PC-9 (cell line): ENCODE measurements around the gene CENPB. TPM values are rescaled to one million over a fixed set of nuclear protein-coding genes. Genes with fewer than 3 reads are reported as not detected.

Source experiments
- BruUV-seq: library from RNA; stranded (reverse); fragments of 400-500 nt; replicated peaks from 2 replicates; lab custom pipeline; 2021; lab: Mats Ljungman, UMichigan
- CTCF ChIA-PET: fragments of 300-600 bp; sonication (Branson Sonifier 250); formaldehyde crosslinking; loops from one replicate; lab custom pipeline; 2022; ENCODE audit warnings: antibody characterized with exemption; lab: Charles Lee
- POLR2A ChIA-PET: fragments of 300-600 bp; sonication (Branson Sonifier 250); formaldehyde crosslinking; loops from one replicate; lab custom pipeline; 2022; ENCODE audit warnings: antibody characterized with exemption; ENCODE audit not compliant: unreplicated experiment; lab: Charles Lee
- DNase-seq, 2 experiments: peaks; one replicate each; pipeline versions ENCODE4 v3.0.0 to v3.0.0-alpha.2; 2015 to 2022; ENCODE audit warnings: mixed read lengths in 1 of 2
- H2AFZ ChIP-seq: fragments of 200-600 bp; sonication (generic); 2 replicates; pipeline ENCODE4 v1.8.1; 2017; ENCODE audit warnings: antibody characterized with exemption
- H3F3A ChIP-seq: fragments of 200-600 bp; sonication (generic); 2 replicates; pipeline ENCODE4 v1.8.1; 2017; ENCODE audit warnings: antibody characterized with exemption, mild to moderate bottlenecking, low read depth; ENCODE audit not compliant: insufficient read depth
- H3K27ac ChIP-seq: fragments of 200-600 bp; sonication (generic); 2 replicates; pipeline ENCODE4 v1.6.1; 2016; ENCODE audit warnings: mixed run types
- H3K27me3 ChIP-seq: fragments of 200-600 bp; sonication (generic); 2 replicates; pipeline ENCODE4 v1.6.1; 2016; ENCODE audit warnings: low read depth, mixed run types; ENCODE audit not compliant: insufficient read depth
- H3K36me3 ChIP-seq: fragments of 200-600 bp; sonication (generic); 2 replicates; pipeline ENCODE4 v1.6.1; 2016; ENCODE audit warnings: low read depth, mixed run types
- H3K4me1 ChIP-seq: fragments of 200-600 bp; sonication (generic); replicated peaks from 2 replicates; pipeline ENCODE4 v1.6.1; 2016; ENCODE audit warnings: mixed run types; ENCODE audit not compliant: insufficient read depth
- H3K4me2 ChIP-seq: fragments of 200-600 bp; sonication (generic); 2 replicates; pipeline ENCODE4 v1.6.1; 2017; ENCODE audit warnings: mixed run types
- H3K4me3 ChIP-seq: fragments of 200-600 bp; sonication (generic); 2 replicates; pipeline ENCODE4 v1.6.1; 2016; ENCODE audit warnings: mixed run types
- H3K79me2 ChIP-seq: fragments of 200-600 bp; sonication (generic); 2 replicates; pipeline ENCODE4 v1.6.1; 2017; ENCODE audit warnings: low read depth, mixed run types
- H3K9me2 ChIP-seq: fragments of 200-600 bp; sonication (generic); 2 replicates; pipeline ENCODE4 v1.8.1; 2017; ENCODE audit warnings: mild to moderate bottlenecking; ENCODE audit not compliant: insufficient read depth
- H3K9me3 ChIP-seq: fragments of 200-600 bp; sonication (generic); 2 replicates; pipeline ENCODE4 v1.8.1; 2016; ENCODE audit warnings: low read depth; ENCODE audit not compliant: insufficient read depth
- H4K20me1 ChIP-seq: fragments of 200-600 bp; sonication (generic); 2 replicates; pipeline ENCODE4 v1.8.1; 2017; ENCODE audit not compliant: insufficient read depth
- CTCF ChIP-seq: fragments of 200-600 bp; sonication (generic); conservative IDR thresholded peaks from 2 replicates; pipeline ENCODE4 v1.6.1; 2017; ENCODE audit warnings: mixed run types, antibody characterized with exemption, mild to moderate bottlenecking, moderate library complexity
- EZH2 ChIP-seq: fragments of 200-600 bp; sonication (generic); IDR thresholded peaks from 2 replicates; pipeline ENCODE4 v1.8.0; 2017; ENCODE audit warnings: antibody characterized with exemption, low read depth
- intact Hi-C: fragments of 100-400 bp; cut with micrococcal nuclease; formaldehyde crosslinking; loops from one replicate; pipeline ENCODE4 v1.10.0; 2022; ENCODE audit not compliant: unreplicated experiment
- total RNA-seq: library from RNA; stranded (reverse); gene quantifications from 2 replicates; pipeline ENCODE4 v1.2.3, GENCODE V29; 2021

Gene CENPB
- total RNA-seq, 1 experiment from 2014 or later, result 70.8 TPM

- peaks cover 16% of the 10 kb centered on the region for H3K79me2 ChIP-seq
- H3K4me3 ChIP-seq, result peak overlapping the region; percentile 95
- peak overlapping the region; percentile 99 for H3K4me2 ChIP-seq
- H3K9me3 ChIP-seq, result no peaks in the 10 kb centered on the region
- H4K20me1 ChIP-seq, result no peaks in the 10 kb centered on the region; the same call in 1 of the 2 replicates
- peaks cover 25% of the 10 kb centered on the region for H3K4me1 ChIP-seq
- no peaks in the 10 kb centered on the region for H3K27me3 ChIP-seq
- DNase-seq, result peak in 1 of 2 experiments; percentile 29
- ChIA-PET CTCF (interaction anchor here (0.6 to 2.3 kb wide), 5 partner anchors 14 to 204 kb away, joined by 3 to 7 read pairs (median 3); partner anchors contain the start of gene SPEF1), POLR2A (interaction anchor here (0.5 to 0.7 kb wide), 5 partner anchors 20 to 999 kb away, joined by 3 to 6 read pairs (median 3); partner anchors contain the start of gene CENPB)
- H3K27ac ChIP-seq, result no peak overlapping the region
- intact Hi-C loops, result no loop called here
- H2AFZ ChIP-seq, result peak overlapping the region; percentile 96
- no peaks in the 10 kb centered on the region for H3K36me3 ChIP-seq
- H3F3A ChIP-seq, result peaks cover 22% of the 10 kb centered on the region
- no peaks in the 10 kb centered on the region for H3K9me2 ChIP-seq
- TSS peak; percentile 49 for BruUV-seq
- no peak for TF ChIP-seq CTCF
- no peak for TF ChIP-seq EZH2
These were observed 19.5 kb downstream of the CENPB start for GRCh38 chr20:3767110-3767426.

GRCh38 chr20:3766422-3767109 lies 20.0 kb downstream of the CENPB start:
- POLR2A ChIA-PET, result no interaction called here
- Histone ChIP-seq H2AFZ (peak overlapping the region; percentile 96), H3K4me3 (peak overlapping the region; percentile 95)

More at GRCh38 chr20:3766422-3767109, 20.0 kb downstream of the CENPB start:
- Histone ChIP-seq H3K36me3 (no peaks in the 10 kb centered on the region), H4K20me1 (no peaks in the 10 kb centered on the region; the same call in none of the 2 replicates), H3K4me2 (peak overlapping the region; percentile 99), H3K27ac (no peak overlapping the region), H3F3A (peaks cover 22% of the 10 kb centered on the region), H3K9me3 (no peaks in the 10 kb centered on the region), H3K27me3 (no peaks in the 10 kb centered on the region), H3K9me2 (no peaks in the 10 kb centered on the region), H3K4me1 (peaks cover 25% of the 10 kb centered on the region), H3K79me2 (peaks cover 16% of the 10 kb centered on the region)
- DNase-seq, result no peak
- intact Hi-C loops, result no loop called here
- no TSS peak for BruUV-seq
- CTCF ChIA-PET, result interaction anchor here (0.6 to 2.3 kb wide), 3 partner anchors 16 to 22 kb away, joined by 3 to 8 read pairs (median 5); no protein-coding TSS in a partner anchor
- TF ChIP-seq CTCF (no peak), EZH2 (no peak)
